ENCODE measurements around the gene BLID. TPM values are rescaled to one million over a fixed set of nuclear protein-coding genes. Genes with fewer than 3 reads are reported as not detected.

The BLID gene
- total and polyA plus RNA-seq, 4 donors: 0.25 to 4.5 TPM; not detected in 2

DNA sequence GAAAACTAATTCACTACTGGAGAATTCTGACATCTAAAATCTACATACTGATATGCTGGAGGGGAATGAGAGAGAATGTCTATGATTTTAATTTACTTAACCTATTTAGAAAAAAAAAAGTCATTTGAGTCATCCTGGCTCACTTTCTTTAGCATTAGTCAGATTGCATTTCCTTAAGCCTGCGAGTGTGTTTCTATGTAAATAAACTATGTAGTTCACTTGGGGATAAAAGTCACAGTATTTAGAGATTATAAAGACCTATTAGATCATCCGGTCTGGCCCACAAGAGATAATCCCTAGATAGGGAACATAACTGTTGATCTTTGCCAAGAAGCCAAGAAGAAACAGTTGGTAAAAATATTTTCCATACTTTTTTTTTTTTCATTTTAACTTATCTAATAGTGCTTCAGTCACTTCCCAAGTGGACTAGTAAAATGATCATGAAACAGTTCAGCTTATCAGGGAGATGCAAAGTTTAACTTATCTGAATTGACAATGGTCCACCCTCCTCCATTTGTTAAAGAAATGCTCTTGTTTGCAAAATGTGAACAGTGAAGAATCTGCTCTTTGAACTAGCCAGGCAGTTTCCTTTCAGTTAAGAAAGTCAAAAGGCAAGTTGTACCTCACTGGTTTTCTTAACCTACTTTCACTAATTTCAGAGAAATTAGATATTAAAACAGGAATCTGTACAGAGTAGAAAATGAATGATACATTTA lies 21.2 kb upstream of the BLID start:
- TF ChIP-seq, protein P1, sequence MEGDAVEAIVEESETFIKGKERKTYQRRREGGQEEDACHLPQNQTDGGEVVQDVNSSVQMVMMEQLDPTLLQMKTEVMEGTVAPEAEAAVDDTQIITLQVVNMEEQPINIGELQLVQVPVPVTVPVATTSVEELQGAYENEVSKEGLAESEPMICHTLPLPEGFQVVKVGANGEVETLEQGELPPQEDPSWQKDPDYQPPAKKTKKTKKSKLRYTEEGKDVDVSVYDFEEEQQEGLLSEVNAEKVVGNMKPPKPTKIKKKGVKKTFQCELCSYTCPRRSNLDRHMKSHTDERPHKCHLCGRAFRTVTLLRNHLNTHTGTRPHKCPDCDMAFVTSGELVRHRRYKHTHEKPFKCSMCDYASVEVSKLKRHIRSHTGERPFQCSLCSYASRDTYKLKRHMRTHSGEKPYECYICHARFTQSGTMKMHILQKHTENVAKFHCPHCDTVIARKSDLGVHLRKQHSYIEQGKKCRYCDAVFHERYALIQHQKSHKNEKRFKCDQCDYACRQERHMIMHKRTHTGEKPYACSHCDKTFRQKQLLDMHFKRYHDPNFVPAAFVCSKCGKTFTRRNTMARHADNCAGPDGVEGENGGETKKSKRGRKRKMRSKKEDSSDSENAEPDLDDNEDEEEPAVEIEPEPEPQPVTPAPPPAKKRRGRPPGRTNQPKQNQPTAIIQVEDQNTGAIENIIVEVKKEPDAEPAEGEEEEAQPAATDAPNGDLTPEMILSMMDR (IDR thresholded peaks at IDR 0.05; ENCODE audit: control extremely low read depth, extremely low read depth): no peak
- peak; percentile 19 for ATAC-seq (ENCODE audit: insufficient read depth, low FRiP score)
- Histone ChIP-seq H3K4me1 (ENCODE audit: control insufficient read depth in 5 of 5, insufficient read depth in 5 of 5, low read length in 5 of 5) (peaks cover 0 to 11% (median 0%) of the 10 kb centered on the region in 5 donors), H3K36me3 (ENCODE audit: control insufficient read depth in 4 of 4, insufficient read depth in 4 of 4, low read length in 4 of 4) (peaks cover 0 to 2% (median 0%) of the 10 kb centered on the region in 4 donors), H3K27me3 (ENCODE audit: control insufficient read depth in 3 of 3, insufficient read depth in 3 of 3, low read length in 2 of 3) (no peaks in the 10 kb centered on the region), H3K9ac (ENCODE audit: insufficient read depth in 1 of 2, low read length in 2 of 2) (no peak overlapping the region), H3K4me3 (no peak overlapping the region), H3K27ac (ENCODE audit: low read depth in 1 of 2, low read length in 1 of 2) (no peak overlapping the region), H3K9me3 (ENCODE audit: control insufficient read depth in 4 of 4, insufficient read depth in 3 of 4, low read length in 3 of 4) (no peaks in the 10 kb centered on the region)
- DNase-seq: peak in 2 of 3 donors; percentile 39 to 44
- 40 to 71% methylated on average over 2 of the region's 2 CpGs for WGBS, 2 donors

DNA sequence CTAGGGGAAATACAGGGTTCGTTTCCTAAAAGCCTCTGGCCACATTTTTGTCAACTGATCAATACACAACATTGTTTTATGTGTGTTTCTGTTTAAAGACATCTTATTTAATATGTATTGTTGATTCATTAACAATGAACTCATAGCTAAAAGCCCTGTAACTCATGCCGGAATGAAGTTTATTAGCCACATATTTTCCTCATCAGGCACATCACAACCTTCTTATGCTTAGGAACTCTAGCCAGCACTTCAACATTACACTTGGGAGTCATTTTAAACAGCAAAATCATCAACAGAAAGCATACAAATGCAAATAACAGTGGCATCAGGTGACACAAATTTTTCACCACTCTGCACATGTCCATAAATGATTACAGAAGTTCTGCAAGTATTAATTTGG lies 15.1 kb upstream of the BLID start:
- Histone ChIP-seq H3K27ac (ENCODE audit: low read depth in 1 of 2, low read length in 1 of 2) (no peak overlapping the region), H3K9me3 (ENCODE audit: control insufficient read depth in 4 of 4, insufficient read depth in 3 of 4, low read length in 3 of 4) (no peaks in the 10 kb centered on the region), H3K4me3 (no peak overlapping the region), H3K27me3 (ENCODE audit: control insufficient read depth in 3 of 3, insufficient read depth in 3 of 3, low read length in 2 of 3) (no peaks in the 10 kb centered on the region), H3K36me3 (ENCODE audit: control insufficient read depth in 4 of 4, insufficient read depth in 4 of 4, low read length in 4 of 4) (peaks cover 0 to 2% (median 0%) of the 10 kb centered on the region in 4 donors), H3K4me1 (ENCODE audit: control insufficient read depth in 5 of 5, insufficient read depth in 5 of 5, low read length in 5 of 5) (no peaks in the 10 kb centered on the region), H3K9ac (ENCODE audit: insufficient read depth in 1 of 2, low read length in 2 of 2) (no peak overlapping the region)
- ATAC-seq (ENCODE audit: insufficient read depth, low FRiP score) (no peak), DNase-seq (no peak)
- 79 to 85% methylated on average over 2 of the region's 2 CpGs for WGBS, 2 donors
- TF ChIP-seq, protein P1 (IDR thresholded peaks at IDR 0.05; ENCODE audit: control extremely low read depth, extremely low read depth): no peak

DNA sequence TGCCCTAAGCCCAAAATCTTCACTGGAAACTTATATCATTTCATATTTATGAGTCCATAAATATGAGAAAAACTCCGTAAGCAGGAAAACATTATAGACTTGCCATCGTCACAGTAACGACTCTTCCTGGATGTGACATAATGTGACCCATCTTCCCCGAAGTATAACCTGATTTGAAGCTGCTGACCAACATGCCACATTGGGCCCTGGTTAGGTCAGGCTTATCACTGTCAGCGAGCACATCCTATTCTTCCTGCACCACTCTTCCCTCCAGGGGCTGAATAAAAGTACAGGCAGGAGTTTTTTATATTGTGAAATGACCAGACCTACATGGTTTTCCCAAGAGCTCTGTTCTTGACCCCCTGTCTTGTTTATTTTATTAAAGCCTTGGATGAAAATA lies 12.1 kb upstream of the BLID start:
- Histone ChIP-seq H3K9ac (ENCODE audit: insufficient read depth in 1 of 2, low read length in 2 of 2) (no peak overlapping the region), H3K4me3 (no peak overlapping the region), H3K9me3 (ENCODE audit: control insufficient read depth in 4 of 4, insufficient read depth in 3 of 4, low read length in 3 of 4) (no peaks in the 10 kb centered on the region), H3K4me1 (ENCODE audit: control insufficient read depth in 5 of 5, insufficient read depth in 5 of 5, low read length in 5 of 5) (peaks cover 0 to 4% (median 0%) of the 10 kb centered on the region in 5 donors), H3K27ac (ENCODE audit: low read depth in 1 of 2, low read length in 1 of 2) (no peak overlapping the region), H3K36me3 (ENCODE audit: control insufficient read depth in 4 of 4, insufficient read depth in 4 of 4, low read length in 4 of 4) (no peaks in the 10 kb centered on the region), H3K27me3 (ENCODE audit: control insufficient read depth in 3 of 3, insufficient read depth in 3 of 3, low read length in 2 of 3) (no peaks in the 10 kb centered on the region)
- DNase-seq (no peak), ATAC-seq (ENCODE audit: insufficient read depth, low FRiP score) (no peak)
- WGBS, 2 donors: 83 to 84% methylated on average over 5 of the region's 5 CpGs
- TF ChIP-seq, protein P1 (IDR thresholded peaks at IDR 0.05; ENCODE audit: control extremely low read depth, extremely low read depth): no peak
